ENCODE measurements around the gene TMEM132C. TPM values are rescaled to one million over a fixed set of nuclear protein-coding genes. Genes with fewer than 3 reads are reported as not detected.
"Not testable (repeated sequence)": the region's sequence is repeated elsewhere in the genome, so short reads cannot be mapped to it uniquely, and the experiment has no call there.

Gene TMEM132C
- total RNA-seq, 2 experiments from 2014 or later, result not detected

- BruUV-seq (replicated peaks), result no TSS peak
These were observed 209.3 kb downstream of the TMEM132C start for GRCh38 chr12:128476266-128476665.

GRCh38 chr12:128483526-128484255 lies 216.7 kb downstream of the TMEM132C start:
- intact Hi-C loops (cut with micrococcal nuclease; ENCODE audit: unreplicated experiment), result no loop called here
- Histone ChIP-seq H3K36me3 (ENCODE audit: insufficient read depth, low read length) (no peaks in the 10 kb centered on the region), H3K9me2 (ENCODE audit: insufficient read depth, low read length) (no peaks in the 10 kb centered on the region), H4K20me1 (ENCODE audit: insufficient read depth, low read length) (no peaks in the 10 kb centered on the region), H3K79me2 (ENCODE audit: insufficient read depth, low read depth, low read length) (no peaks in the 10 kb centered on the region), H3K27ac (ENCODE audit: low read depth, low read length, poor library complexity, severe bottlenecking) (no peak overlapping the region), H3K4me3 (ENCODE audit: low read depth, low read length, poor library complexity, severe bottlenecking) (no peak overlapping the region), H2AFZ (ENCODE audit: low read length) (no peak overlapping the region), H3K9me3 (ENCODE audit: low read length) (no peaks in the 10 kb centered on the region), H3K4me2 (ENCODE audit: low read length) (no peak overlapping the region), H3K4me1 (ENCODE audit: insufficient read depth, low read length, poor library complexity, severe bottlenecking) (no peaks in the 10 kb centered on the region)
- CTCF ChIA-PET (ENCODE audit: unreplicated experiment), result no interaction called here
- BruUV-seq (replicated peaks), result no TSS peak
- TF ChIP-seq, protein P1, sequence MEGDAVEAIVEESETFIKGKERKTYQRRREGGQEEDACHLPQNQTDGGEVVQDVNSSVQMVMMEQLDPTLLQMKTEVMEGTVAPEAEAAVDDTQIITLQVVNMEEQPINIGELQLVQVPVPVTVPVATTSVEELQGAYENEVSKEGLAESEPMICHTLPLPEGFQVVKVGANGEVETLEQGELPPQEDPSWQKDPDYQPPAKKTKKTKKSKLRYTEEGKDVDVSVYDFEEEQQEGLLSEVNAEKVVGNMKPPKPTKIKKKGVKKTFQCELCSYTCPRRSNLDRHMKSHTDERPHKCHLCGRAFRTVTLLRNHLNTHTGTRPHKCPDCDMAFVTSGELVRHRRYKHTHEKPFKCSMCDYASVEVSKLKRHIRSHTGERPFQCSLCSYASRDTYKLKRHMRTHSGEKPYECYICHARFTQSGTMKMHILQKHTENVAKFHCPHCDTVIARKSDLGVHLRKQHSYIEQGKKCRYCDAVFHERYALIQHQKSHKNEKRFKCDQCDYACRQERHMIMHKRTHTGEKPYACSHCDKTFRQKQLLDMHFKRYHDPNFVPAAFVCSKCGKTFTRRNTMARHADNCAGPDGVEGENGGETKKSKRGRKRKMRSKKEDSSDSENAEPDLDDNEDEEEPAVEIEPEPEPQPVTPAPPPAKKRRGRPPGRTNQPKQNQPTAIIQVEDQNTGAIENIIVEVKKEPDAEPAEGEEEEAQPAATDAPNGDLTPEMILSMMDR (conservative IDR thresholded peaks at IDR 0.05; ENCODE audit: low read length), result no peak
- TF ChIP-seq EZH2phosphoT487 (IDR thresholded peaks at IDR 0.05; ENCODE audit: borderline replicate concordance, low read depth, low read length), result no peak
- POLR2A ChIA-PET, result no interaction called here
- DNase-seq (ENCODE audit: low spot score), result no peak

More at GRCh38 chr12:128476266-128476665, 209.3 kb downstream of the TMEM132C start:
- no peaks in the 10 kb centered on the region for H3K9me2 ChIP-seq (ENCODE audit: insufficient read depth, low read length)
- ChIA-PET CTCF (ENCODE audit: unreplicated experiment) (no interaction called here), POLR2A (no interaction called here)
- H3K9me3 ChIP-seq (ENCODE audit: low read length), result no peaks in the 10 kb centered on the region
- no peak for TF ChIP-seq EZH2phosphoT487 (IDR thresholded peaks at IDR 0.05; ENCODE audit: borderline replicate concordance, low read depth, low read length)
- TF ChIP-seq, protein P1 (conservative IDR thresholded peaks at IDR 0.05; ENCODE audit: low read length), result no peak
- H3K4me2 ChIP-seq (ENCODE audit: low read length), result no peak overlapping the region
- no peaks in the 10 kb centered on the region for H3K79me2 ChIP-seq (ENCODE audit: insufficient read depth, low read depth, low read length)
- no peak overlapping the region for H2AFZ ChIP-seq (ENCODE audit: low read length)
- no peak overlapping the region for H3K27ac ChIP-seq (ENCODE audit: low read depth, low read length, poor library complexity, severe bottlenecking)
- H4K20me1 ChIP-seq (ENCODE audit: insufficient read depth, low read length), result no peaks in the 10 kb centered on the region
- no peak overlapping the region for H3K4me3 ChIP-seq (ENCODE audit: low read depth, low read length, poor library complexity, severe bottlenecking)
- no peaks in the 10 kb centered on the region for H3K4me1 ChIP-seq (ENCODE audit: insufficient read depth, low read length, poor library complexity, severe bottlenecking)
- no peak for DNase-seq (ENCODE audit: low spot score)
- intact Hi-C loops (cut with micrococcal nuclease; ENCODE audit: unreplicated experiment), result no loop called here
- no peaks in the 10 kb centered on the region for H3K36me3 ChIP-seq (ENCODE audit: insufficient read depth, low read length)

DNA sequence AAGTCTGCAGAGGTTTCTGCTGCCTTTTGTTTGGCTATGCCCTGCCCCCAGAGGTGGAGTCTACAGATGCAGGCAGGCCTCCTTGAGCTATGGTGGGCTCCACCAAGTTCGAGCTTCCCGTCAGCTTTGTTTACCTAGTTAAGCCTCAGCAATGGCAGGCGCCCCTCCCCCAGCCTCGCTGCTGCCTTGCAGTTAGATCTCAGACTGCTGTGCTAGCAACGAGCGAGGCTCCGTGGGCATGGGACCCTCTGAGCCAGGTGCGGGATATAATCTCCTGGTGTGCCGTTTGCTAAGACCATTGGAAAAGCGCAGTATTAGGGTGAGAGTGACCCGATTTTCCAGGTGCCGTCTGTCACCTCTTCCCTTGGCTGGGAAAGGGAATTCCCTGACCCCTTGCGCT lies 230.4 kb downstream of the TMEM132C start:
- H3K9me3 ChIP-seq (ENCODE audit: low read length); DNase-seq (ENCODE audit: low spot score); H2AFZ ChIP-seq (ENCODE audit: low read length); H3K27ac ChIP-seq (ENCODE audit: low read depth, low read length, poor library complexity, severe bottlenecking); intact Hi-C loops (cut with micrococcal nuclease; ENCODE audit: unreplicated experiment); H3K4me2 ChIP-seq (ENCODE audit: low read length); CTCF ChIA-PET (ENCODE audit: unreplicated experiment); H3K79me2 ChIP-seq (ENCODE audit: insufficient read depth, low read depth, low read length); H3K9me2 ChIP-seq (ENCODE audit: insufficient read depth, low read length); H3K36me3 ChIP-seq (ENCODE audit: insufficient read depth, low read length); POLR2A ChIA-PET; H3K4me3 ChIP-seq (ENCODE audit: low read depth, low read length, poor library complexity, severe bottlenecking); BruUV-seq (replicated peaks); H3K4me1 ChIP-seq (ENCODE audit: insufficient read depth, low read length, poor library complexity, severe bottlenecking); H4K20me1 ChIP-seq (ENCODE audit: insufficient read depth, low read length): not testable (repeated sequence)

Data from OCI-LY7 (cell line).